ENCODE results near the gene ANTXRL.

- TF ChIP-seq EZH2 (IDR thresholded peaks at IDR 0.05; ENCODE audit: insufficient read depth, low read length) = no peak
- TF ChIP-seq CTCF (IDR thresholded peaks at IDR 0.05; ENCODE audit: insufficient read depth, low read depth, low read length) = no peak
Measured at GRCh38 chr10:46310851-46311250, 24.1 kb downstream of the ANTXRL start.

Data from astrocyte (in vitro differentiated cells and primary cell).